Adrenal gland (tissue), 5 donors: Measurements from ENCODE around the gene ADPRHL1.

Experiments
- POLR2A ChIP-seq, 2 donors: fragments of 450-650 bp; IDR thresholded peaks; one replicate each; pipeline ENCODE4 v1.6.1; 2017; ENCODE audit warnings: antibody characterized with exemption in 2 of 2, mild to moderate bottlenecking in 2 of 2, moderate library complexity in 1 of 2
- TF ChIP-seq, protein P1 (sequence below), 6 experiments: fragments of 450-650 bp in 4 of 6; fragments of 200-600 bp in 2 of 6; sonication (generic) in 1 of 6; IDR thresholded peaks; 1 replicate in 5 of 6; 2 replicates in 1 of 6; pipeline versions ENCODE4 v1.5.1 to v1.8.0; 2016 to 2021; ENCODE audit warnings: antibody characterized with exemption in 6 of 6, mild to moderate bottlenecking in 2 of 6, moderate library complexity in 1 of 6
- donor health status: DM: no; HTN: no; CAD: no.

DNA sequence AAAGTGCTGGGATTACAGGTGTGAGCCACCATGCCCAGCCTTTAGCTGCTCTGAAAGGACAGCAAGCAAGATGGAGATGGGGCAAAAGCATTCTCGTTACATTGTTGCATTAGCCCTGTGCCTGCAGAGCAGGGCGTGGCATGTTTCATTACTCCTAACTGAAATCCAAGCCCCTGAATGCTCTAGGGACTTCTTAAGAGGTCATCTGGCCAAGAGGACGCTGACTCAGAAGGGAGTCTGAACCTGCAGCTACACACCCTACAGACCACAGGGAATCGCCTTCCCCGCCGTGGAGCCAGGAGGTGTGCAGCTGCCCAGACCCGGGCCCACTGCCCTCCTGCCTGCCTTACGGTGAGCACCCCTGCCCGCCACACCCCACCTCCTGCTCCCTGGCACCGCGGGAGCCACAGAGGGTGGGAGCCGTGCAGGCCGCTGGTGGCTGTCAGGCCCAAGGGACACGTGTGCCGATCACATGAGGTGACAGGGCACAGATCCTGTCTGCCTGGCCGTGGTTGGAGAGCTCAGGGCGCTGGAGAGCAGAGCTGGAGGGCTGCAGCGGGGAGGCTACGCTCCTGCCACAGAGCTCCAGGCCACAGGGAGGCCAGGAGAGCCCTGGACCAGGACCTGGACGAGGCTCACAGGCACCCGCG, 27.2 kb downstream of the ADPRHL1 start:
- TF ChIP-seq, protein P1, sequence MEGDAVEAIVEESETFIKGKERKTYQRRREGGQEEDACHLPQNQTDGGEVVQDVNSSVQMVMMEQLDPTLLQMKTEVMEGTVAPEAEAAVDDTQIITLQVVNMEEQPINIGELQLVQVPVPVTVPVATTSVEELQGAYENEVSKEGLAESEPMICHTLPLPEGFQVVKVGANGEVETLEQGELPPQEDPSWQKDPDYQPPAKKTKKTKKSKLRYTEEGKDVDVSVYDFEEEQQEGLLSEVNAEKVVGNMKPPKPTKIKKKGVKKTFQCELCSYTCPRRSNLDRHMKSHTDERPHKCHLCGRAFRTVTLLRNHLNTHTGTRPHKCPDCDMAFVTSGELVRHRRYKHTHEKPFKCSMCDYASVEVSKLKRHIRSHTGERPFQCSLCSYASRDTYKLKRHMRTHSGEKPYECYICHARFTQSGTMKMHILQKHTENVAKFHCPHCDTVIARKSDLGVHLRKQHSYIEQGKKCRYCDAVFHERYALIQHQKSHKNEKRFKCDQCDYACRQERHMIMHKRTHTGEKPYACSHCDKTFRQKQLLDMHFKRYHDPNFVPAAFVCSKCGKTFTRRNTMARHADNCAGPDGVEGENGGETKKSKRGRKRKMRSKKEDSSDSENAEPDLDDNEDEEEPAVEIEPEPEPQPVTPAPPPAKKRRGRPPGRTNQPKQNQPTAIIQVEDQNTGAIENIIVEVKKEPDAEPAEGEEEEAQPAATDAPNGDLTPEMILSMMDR (IDR thresholded peaks at IDR 0.05), result no peak
- no peak for TF ChIP-seq POLR2A (IDR thresholded peaks at IDR 0.05)
